GM19035 (cell line): ENCODE measurements around the gene RTBDN.

ENCODE experiments used
- ATAC-seq: cut with Tn5 transposase; IDR thresholded peaks from one replicate; pipeline ENCODE4 v1.9.1; 2021; ENCODE audit not compliant: unreplicated experiment

The RTBDN gene

GRCh38 chr19:12834566-12834943 is at the start of gene RTBDN:
Gene RTBDN, minus strand, starts transcription at chr19:12834579. Its CDS starts 4,600 bp downstream, at chr19:12829979.
- no peak for ATAC-seq

- ATAC-seq: no peak
Observed at GRCh38 chr19:12882589-12882988, 48.2 kb upstream of the RTBDN start.

DNA sequence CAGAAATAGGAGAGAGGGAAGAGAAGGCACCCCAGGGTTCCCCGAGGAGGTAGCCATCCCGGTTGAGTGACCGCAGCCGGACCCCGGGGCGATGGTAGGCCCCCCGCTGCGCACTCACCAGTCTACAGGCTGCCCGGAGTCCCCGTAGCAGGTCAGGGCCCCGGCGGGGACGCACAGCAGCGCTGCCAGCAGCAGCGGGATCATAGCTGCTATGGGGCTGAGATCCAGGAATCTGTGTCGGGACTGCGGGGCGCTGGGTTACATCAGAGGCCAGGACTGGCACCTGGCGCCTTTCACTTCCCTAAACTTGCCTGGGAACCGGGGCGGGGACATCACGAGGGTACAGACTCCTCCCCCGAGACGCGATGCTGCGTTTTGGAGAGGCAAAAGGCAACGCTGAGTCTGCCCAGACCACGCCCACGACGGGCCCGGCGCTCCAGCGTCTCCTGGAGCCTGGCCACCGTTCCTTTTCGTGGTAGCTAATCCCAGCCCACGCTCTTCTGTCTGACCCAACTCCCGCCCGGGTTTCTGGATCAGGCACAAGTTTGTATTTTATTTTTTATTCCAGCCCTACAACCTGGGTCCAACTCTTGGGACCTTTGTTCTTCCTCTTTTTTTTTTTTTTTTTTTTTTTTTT is 46.9 kb upstream of the RTBDN start, which contains the start of gene DNASE2:
Gene DNASE2 (minus strand): TSS at position 278 of the 637 bp plus-strand sequence. CDS start 74 bp downstream, at position 204.
- ATAC-seq: peak; percentile 77

DNA sequence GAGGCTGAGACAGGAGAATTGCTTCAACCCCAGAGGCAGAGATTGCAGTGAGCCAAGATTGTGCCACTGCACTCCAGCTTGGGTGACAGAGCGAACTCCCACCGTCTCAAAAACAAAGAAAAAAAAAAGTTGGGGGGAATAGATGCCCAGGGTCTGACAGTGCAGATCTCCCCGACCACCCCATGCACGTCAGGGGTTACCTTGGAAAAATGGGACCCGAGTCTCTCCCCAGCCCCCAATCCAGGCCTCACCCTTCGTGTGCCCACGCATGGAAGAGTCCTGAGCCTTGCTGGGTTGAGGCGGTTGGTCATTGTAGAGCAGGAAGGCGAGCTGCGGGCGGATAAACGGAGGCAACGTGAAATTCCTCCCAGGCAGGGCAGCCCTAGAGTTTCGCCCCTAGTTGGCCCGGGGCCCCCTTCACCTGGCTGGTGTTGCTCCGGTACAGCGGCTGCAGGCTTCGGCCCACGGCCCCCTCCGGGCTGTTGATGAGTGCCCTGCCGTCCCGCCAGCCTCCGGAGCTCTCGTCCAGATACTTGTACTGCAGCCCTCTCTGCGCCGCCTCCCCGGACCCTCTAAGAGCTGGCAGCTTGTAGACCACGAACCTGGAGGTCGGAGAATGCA is 46.3 kb upstream of the RTBDN start:
- ATAC-seq: peak; percentile 27

DNA sequence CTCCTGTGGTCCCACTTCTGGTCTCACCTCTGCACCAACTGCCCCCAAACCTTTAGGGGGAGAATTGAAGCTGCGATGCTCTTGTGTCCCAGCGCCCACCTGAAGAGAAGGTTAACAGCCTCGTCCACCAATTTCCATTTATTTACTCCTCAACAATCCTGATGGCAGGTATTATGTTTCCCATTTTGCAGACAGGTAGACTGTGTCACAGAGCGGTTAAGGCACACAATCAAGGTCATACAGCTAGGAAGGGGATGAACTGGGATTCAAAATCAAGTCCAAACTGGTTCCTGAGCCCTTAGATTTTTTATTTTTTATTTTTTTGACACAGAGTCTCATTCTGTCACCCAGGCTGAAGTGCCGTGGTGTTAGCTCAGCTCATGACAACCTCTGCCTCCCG is 40.7 kb upstream of the RTBDN start:
- ATAC-seq: no peak

- no peak for ATAC-seq
Observed at GRCh38 chr19:12873891-12874745, 39.7 kb upstream of the RTBDN start.

DNA sequence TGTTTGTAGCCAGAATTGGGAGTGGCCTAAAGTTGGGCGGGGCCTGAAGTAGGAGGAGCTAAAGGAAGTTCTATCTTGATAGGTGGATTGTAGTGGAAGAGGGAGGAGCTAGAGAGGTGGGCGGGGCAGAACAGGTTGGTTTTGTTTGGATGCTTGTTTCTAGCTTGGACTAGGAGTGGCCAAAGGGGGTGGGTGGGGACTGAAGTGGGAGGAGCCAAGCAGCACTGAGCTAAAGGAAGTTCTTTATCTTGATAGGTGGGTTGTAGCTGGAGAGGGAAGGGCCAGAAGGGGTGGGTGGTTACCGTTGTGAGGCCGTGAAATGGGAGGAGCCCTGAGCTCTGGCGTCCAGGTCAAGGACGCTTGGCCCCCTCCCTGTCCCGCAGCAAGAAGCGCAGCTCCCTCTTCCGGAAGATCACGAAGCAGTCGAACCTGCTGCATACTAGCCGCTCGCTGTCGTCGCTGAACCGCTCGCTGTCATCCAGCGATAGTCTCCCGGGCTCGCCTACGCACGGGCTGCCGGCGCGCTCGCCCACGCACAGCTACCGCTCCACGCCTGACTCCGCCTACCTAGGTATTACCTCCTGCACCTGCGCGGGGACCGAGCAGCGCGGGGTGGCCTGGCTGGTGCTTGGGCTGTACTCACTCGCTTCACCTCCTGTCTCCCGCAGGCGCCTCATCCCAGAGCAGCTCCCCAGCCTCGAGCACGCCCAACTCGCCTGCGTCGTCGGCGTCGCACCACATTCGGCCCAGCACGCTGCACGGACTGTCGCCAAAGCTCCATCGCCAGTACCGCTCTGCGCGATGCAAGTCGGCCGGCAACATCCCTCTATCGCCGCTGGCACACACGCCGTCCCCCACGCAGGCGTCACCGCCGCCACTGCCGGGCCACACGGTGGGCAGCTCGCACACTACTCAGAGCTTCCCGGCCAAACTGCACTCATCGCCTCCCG is 38.8 kb upstream of the RTBDN start:
- ATAC-seq: no peak

DNA sequence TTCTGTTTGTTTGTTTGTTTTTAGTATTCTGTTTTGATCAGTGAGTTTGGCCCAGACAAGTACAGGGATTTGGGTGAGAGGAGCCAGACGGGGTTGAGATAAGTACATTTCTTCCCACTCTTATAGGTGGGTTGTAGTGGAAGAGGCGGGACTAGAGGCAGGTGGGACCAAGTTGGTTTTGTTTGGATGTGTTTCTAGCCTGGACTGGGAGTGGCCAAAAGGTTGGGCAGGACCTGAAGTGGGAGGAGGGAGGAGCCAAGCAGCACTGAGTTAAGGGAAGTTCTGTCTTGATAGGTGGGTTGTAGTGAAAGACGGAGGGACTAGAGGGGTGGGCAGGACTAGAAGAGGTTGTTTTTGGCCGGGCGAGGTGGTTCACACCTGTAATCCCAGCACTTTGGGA is 37.9 kb upstream of the RTBDN start:
- no peak for ATAC-seq

- ATAC-seq: no peak
Observed at GRCh38 chr19:12871681-12872080, 37.3 kb upstream of the RTBDN start.

DNA sequence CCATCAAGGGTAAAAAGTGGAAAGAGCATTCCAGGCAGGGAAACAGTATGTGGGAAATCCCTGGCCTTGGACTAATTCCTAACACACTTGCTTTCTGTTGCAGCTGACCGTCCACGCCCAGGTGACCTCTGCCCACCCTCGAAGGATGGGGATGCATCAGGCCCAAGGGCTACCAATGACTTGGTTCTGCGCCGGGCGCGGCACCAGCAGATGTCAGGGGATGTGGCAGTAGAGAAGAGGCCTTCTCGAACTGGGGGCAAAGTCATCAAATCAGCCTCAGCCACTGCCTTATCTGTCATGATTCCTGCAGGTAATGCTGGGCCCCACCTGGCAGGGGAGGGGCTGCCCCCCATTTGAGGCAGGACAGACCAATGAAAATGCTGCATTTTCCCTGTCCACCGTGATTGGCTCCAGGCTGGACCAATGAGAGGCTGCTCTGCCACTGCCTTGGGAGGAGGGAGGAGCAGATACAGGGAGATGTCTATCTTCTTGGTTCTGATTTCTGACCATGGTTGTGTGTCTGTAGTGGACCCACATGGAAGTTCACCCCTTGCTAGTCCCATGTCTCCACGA is 34.2 kb upstream of the RTBDN start:
- no peak for ATAC-seq

DNA sequence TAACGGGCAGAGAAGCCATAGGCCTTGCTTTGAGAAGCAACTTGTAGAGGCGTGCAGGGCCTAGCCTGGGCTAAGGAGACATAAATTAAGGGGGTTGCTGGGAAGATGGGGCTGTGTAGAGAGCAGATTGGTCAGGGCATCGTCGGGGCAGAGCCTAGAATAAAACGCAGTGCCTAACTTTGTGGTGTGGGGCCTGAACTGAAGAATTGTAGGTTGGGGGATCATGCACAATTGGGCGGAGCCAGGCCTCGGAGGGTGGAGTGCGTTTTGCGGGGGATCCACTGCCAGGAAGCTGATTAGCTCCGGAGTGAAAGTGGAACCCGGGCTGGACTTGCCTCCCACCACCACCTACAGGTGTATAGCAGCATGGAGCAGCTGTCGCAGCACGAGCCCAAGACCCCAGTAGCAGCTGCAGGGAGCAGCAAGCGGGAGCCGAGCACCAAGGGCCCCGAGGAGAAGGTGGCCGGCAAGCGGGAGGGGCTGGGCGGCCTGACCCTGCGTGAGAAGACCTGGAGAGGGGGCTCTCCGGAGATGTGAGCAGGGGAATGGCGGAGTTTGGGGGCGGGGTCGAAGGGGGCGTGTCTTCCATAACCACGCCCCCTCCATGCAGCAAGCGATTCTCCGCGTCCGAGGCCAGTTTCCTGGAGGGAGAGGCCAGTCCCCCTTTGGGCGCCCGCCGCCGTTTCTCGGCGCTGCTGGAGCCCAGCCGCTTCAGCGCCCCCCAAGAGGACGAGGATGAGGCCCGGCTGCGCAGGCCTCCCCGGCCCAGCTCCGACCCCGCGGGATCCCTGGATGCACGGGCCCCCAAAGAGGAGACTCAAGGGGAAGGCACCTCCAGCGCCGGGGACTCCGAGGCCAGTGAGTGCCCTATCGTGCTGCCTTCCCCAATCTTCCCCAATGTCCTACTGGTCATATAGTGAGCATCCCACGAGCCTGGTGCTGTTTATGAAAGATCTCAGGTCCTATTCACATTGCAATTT is 33.0 kb upstream of the RTBDN start:
- ATAC-seq: peak; percentile 59

DNA sequence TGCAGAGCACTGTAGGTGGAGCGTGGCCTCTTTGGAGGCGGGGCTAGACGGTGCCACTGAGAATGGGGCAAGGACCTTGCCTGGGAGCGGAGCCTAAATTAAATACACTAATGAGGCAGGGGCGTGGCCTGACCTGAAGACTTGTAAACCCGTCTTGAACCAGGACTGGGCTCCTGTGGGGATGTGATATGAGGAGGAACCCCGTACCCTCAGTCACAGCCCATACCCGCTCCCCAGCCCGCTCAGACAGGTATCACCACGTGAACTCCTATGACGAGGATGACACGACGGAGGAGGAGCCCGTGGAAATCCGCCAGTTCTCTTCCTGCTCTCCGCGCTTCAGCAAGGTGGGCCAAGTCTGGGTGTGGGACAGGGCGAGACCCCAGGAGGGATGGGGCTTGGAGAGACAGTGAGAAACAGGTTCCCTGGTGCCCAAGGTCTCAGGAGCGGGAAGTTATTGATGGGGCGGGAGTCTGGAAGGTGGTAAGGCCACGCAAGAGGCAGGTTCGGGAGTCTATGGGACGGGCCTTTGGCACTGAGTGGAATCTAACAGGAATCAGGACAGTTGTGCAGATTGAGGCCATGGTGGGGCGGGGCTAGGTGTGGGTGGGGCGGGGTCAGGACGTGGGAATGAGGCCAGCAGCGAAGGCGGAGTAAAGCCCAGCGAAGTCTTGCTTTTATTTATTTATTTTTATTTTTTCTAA is 32.2 kb upstream of the RTBDN start:
- ATAC-seq: no peak

GRCh38 chr19:12865746-12866415 is 31.5 kb upstream of the RTBDN start:
- ATAC-seq: no peak

DNA sequence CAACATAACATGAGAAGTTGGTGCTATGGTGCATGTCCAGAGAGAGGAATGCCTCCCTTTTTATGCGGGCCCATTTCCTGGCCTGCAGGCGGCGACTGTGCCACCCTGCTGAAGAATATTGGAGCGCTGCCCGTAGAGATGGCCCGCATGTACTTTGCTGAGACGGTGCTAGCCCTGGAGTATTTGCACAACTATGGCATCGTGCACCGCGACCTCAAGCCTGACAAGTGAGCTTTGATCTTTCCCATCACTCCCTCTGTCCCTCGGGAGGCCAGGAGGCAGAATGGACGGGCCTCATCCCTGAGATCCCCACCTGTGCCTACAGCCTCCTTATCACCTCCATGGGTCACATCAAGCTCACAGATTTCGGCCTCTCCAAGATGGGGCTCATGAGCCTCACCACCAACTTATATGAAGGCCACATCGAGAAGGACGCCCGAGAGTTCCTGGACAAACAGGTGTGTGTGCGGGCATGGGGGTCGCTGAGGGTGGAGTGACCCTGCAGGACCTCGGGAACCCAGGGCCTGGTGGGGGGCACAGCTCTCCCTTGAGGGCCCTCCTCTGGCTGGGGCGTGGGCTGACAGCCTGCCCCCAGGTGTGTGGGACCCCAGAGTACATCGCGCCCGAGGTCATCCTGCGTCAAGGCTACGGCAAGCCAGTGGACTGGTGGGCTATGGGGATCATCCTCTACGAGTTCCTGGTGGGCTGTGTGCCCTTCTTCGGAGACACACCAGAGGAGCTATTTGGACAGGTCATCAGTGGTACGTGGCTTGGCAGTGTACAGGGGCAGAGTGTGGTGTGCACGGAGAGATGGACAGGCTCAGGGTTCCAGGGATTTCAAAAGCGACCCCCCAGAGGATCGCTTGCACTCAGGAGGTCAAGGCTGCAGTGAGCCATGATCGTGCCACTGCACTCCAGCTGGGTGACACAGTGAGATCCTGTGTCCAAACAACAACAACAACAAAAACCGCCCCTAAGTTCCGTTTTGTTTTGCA is 30.6 kb upstream of the RTBDN start:
- no peak for ATAC-seq

GRCh38 chr19:12864143-12864542 is 29.8 kb upstream of the RTBDN start:
- no peak for ATAC-seq

- ATAC-seq: no peak
Observed at GRCh38 chr19:12859546-12859945, 25.2 kb upstream of the RTBDN start.
